ENCODE results near the gene IKZF1.

- no peak for TF ChIP-seq POLR2AphosphoS5 (IDR thresholded peaks at IDR 0.05; ENCODE audit: borderline replicate concordance, low read depth, low read length)
- no peak for TF ChIP-seq EZH2 (IDR thresholded peaks at IDR 0.05)
- no peak for TF ChIP-seq FOXP2 (optimal IDR thresholded peaks at IDR 0.05; ENCODE audit: control extremely low read depth, extremely low read length, insufficient read depth)
Measured at GRCh38 chr7:50324113-50324512, 19.6 kb downstream of the IKZF1 start.
